Midbrain (tissue), 1 donor: ENCODE results near the gene DENND6B.
A peak's percentile ranks its signal among the peaks of the same experiment; 100 is the strongest.
"Not testable (repeated sequence)": the region's sequence is repeated elsewhere in the genome, so short reads cannot be mapped to it uniquely, and the experiment has no call there.

Experiments
- DNase-seq: peaks from one replicate; lab custom pipeline; 2025; lab: John Stamatoyannopoulos, UW

DENND6B gene

GRCh38 chr22:50289151-50289941 is 37.5 kb downstream of the DENND6B start:
- DNase-seq = no peak

- DNase-seq = no peak
These were observed 39.1 kb downstream of the DENND6B start for GRCh38 chr22:50287731-50288130.

DNA sequence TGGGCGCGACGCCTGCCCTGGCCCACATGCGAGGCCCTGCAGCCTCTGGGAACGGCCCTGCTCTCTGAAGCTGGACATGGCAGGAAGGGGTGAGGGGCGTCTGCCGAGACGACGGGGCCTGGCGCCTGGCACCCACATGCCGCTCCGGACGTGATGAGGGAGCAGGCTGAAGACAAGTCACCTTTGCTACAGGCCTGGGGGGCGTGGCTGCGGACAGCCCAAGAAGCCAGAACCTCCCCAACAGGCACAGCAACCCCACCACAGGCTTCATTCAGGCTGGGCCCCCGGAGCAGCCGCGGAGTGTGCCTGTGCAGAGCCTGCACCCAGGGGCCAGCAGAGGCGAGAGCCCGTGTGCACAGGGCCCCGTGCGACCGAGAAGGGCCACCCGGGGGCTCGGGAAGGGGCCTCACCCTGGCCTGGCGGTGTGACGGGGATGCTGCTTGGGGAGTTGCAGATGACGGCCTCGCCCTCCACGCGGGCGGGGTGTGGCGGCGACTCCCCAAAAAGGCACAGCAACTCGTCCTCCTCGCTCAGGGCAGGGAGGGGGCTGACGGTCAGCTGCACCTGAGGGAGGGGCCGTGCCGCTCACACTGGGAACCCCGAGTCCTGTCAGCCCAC is 40.0 kb downstream of the DENND6B start:
- no peak for DNase-seq

DNA sequence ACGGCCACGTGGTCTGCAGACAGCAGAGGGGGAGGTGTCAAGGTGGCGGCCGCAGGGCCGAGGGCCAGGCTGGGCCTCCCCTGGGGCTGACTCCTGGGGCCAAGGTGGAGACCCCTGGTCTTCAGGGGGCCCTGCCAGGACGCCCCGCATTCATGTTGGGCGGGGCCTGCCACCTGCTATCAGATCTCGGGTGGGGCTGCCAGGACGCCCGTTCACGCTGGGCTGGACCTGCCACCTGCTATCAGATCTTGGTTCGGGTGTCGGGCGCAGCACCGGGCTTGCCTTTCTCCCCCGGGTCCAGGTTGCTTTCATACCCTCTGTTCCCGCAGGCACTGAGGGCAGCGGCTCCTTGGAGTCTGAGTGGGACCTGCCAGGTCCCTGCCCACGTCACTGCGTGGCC is 40.5 kb downstream of the DENND6B start:
- no peak for DNase-seq

- DNase-seq = no peak
These were observed 41.1 kb downstream of the DENND6B start for GRCh38 chr22:50285568-50286229.

DNA sequence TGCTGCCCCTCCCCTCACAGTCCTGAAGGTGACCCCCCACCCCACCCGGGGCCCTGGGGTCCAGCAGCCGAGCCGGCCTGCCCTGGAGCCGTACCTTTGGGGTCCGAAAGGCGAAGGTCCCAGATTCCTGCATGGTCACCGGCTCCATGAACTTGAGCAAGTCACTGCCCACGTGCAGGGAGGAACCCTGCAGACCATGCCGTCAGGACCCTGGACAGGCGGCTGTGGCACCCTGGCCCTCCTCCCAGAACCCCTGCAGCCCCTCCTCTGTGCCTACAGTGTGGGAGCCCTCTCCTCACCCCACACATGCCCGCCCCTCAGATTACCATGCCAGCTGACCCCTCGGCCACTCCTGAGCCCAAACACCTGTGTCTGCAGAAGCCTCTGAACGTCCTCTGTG is 42.3 kb downstream of the DENND6B start:
- no peak for DNase-seq

- no peak for DNase-seq
These were observed 43.0 kb downstream of the DENND6B start for GRCh38 chr22:50283821-50284220.

- no peak for DNase-seq
These were observed 44.3 kb downstream of the DENND6B start for GRCh38 chr22:50282361-50283155.

DNA sequence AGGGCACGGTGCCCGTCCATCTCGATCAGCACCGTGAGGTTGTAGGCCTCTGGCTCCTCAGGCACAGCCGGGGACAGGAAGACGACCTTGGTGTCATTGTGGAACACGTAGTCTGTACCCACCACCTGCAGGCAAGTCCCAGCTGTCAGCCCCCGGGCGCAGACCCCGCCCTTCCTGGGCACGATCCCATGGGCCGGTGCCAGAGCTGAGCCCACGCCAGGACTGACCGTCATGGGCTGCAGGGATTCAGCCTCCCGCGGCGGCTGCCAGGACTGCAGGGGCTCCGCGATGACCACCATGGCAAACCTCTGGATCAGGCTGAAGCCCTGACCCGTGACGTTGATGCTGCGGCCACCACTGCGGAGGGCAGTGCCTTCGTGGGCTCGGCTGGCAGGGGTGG is 44.9 kb downstream of the DENND6B start:
- no peak for DNase-seq

DNA sequence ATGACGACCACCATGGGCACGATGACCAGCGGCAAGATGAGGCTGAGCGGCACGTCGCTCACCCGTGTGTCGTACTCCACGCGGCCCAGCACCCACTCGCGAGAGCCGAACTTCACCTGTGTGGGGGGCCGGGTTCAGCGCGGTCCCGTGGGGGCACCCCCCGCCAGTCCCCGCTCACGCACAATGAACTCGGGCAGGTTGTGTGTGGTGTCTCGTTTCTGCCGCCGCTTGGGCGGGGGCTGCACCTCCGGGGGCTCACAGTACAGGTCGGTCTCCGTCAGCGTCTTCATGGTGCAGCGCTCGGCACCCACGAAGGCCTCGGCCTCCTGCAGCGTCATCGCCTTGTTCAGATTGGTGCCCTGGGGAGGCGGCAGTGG is 45.4 kb downstream of the DENND6B start:
- DNase-seq = no peak

DNA sequence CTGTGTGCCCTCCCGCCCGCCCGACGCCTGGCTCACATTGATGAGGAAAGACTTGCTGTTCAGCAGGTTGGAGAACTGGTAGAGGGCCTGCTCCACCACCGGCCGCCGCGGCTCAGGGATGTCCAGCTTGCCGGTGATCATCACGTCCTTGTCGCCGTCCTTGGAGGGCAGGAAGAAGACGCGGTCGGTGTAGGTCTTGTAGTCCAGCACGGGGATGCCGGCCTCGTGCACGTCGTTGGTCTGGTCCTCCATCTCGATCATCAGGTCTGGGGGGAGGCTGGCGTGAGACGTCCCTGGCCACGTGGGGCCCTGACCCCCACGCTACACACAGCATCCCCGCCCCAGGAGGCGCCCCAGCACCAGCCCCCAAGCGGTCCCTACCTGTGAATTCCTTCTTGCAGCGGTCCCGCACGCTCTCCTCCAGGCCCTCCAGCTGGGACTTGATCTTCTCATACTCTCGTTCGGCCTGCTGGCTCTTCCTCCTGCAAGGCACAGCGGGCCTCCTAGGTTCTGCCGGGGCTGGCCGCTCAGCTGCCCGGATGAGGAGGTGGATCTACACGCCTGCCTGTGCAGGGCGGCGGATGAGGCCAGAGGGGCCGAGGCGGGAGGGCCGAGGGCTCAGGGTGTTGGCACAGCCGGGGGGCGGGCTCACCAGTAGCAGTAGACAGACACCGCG is 46.0 kb downstream of the DENND6B start:
- DNase-seq = no peak

DNA sequence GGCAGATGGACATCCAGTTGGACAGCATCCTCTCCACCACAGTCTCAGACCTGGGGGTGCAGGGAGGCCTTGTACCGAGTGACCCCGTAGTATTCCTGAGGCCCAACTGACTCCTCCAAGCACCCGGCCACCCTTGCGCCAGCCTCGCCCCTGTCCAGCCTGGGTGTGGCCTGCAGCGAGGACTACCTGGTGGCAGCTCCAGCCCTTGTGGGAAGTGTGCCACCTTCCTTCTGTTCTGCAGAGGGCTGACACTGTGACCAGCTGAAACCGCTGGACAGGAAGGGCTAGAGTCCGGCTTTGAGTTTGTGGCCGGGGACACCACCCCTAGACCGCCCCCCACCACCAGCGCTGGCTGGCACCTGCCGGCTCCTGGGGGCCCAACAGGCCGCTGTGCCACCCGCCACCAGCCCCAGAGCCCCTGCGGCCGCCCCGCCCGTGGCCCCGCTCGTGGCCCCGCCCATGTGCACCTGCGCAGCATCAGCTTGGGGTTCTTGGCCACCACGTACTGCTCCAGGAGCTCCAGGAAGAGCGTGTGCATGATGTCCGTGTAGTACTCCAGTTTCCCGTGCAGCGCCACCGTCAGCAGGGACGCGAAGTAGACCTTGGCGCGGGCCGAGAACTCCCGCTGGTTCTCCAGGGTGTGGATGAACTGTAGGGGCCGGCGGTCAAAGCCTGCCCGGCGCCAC is 46.6 kb downstream of the DENND6B start:
- DNase-seq = no peak

DNA sequence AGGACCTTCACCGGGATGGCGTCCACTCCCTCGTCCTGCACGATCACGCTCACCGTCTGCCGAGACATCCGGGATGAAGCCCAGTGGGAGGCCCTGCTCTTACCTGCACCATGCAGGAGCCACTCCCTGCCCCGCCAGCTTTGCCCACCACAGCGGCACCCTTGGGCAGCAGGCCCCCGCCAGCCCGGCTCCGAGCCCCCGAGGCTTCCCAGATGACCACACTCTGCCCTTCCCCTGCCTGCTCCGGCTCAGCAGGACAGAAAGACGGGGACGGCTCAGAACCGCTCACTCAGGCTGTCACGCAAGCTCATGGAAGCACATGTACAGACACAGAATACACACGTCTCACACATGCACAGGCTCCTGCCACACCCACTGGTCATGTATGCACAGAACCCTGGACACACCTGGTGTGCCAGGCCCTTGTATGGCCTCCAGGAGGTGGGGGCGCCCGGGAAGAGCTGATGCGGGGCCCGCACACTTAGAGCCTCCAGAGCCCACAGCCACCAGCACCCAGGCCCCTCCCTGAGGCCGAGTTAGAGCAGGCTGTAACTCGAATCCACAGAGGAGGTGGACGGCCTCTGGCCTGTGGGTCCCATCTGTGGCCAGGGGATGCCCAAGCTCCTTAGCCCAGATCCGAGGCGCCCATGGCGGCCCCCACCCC is 47.7 kb downstream of the DENND6B start:
- DNase-seq = no peak

DNA sequence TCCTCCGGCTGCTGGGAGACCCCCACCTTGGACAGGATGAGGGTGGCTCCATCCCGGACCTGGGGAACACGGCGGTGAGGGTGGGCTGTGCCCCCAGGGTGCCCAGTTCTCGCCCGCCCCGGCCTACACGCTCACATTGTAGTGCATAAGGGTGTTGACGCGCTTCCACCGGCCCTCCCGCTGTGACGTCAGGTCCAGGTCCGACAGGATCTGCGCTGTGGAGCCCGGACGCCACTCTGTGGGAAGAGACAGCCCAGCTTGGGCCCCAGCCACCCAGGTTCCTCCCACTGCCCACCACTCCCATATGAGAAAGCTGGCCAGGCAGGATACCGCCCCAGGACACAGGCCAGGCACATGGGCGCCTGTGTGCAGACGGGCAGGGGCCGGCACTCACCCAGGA is 48.4 kb downstream of the DENND6B start:
- no peak for DNase-seq

- no peak for DNase-seq
These were observed 49.1 kb downstream of the DENND6B start for GRCh38 chr22:50277761-50278160.

DNA sequence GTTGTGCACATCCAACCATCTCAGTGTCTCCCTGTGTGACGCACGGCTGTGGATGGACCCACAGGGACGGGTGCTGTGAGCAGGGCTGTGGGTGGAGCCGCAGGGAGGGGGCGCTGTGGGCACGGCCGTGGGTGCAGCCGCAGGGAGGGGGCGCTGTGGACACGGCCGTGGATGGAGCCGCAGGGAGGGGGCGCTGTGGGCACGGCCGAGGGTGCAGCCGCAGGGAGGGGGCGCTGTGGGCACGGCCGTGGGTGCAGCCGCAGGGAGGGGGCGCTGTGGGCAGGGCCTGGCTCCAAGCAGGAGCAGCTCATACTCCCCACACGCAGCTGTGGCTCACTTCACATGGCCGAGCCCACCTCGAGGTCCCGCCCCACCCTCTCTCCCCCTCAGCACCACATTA is 50.7 kb downstream of the DENND6B start:
- DNase-seq = peak; percentile 87

DNA sequence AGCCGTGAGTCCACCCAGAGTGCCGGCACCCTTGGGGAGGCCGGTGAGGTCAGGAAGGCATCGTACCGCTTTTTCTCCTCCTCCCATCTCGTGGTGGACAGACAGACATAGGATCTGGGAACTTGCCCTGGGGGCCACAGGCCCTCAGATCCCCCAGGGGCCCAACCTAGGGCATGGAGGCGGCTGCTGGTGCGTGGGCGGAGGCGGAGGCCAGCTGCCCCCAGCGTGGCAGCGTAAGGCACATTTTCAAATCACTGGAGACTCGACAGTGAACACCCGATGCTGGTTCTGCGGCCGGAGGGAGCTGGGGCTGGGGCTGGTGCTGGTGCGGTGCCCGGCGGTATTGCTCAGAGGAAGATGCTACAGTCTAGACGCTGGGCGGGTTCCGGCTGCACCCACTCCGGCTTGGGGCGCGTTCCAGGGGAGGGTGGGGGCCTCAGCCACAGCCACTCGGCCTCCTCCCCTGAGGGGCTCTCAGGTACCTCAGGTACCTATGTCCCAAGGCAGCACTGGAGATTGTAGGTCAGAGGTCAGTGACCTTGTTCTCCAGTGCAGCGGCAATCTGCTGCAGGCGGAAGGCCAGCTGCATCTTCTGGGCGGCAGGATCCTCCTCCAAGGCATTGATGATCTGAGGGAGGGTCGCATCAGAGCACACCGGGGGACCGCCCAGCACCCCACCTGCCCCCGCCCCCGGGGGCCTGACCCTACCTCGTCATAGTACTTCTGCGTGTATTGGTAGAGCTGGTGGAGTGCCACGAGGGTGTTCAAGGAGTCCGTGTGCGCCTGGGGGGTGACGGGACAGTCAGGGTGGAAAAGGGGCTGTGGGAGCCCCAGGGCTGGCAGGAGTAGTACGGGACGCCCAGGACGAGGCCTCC is 51.4 kb downstream of the DENND6B start:
- no peak for DNase-seq

DNA sequence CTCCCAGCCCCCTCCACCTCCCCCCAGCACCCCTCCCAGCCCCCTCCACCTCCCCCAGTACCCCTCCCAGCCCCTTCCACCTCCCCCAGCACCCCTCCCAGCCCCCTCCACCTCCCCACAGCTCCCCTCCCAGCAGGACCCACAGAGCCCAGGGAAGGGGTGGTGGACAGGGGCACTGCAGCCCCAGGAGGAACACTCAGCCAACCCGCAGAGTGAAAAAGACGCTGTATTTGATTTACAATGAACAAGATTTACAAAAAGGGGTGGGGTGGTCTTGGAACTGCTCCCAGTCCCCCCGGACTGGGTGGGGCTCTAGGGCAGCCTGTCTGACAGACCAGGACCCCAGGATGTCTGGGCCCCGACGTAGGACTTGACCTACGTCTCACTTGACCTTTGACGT is 52.0 kb downstream of the DENND6B start:
- no peak for DNase-seq

DNA sequence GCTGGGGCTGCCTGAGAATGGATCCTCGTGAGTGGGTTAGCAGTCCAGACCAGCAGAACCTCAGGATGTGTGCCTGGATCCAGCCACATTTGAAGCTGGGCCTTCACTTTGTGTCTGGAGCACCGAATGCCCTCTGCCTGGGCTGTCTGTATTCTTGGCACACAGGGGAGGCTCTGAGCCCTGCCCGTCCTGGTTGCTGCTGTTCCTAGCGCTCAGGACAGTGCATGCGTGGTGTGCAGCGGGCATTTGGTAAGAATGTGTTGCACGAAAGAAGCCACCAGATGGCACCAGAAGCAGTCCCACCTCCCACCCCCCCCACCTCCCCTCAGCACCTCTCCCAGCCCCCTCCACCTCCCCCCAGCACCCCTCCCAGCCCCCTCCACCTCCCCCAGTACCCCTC is 52.5 kb downstream of the DENND6B start:
- DNase-seq = peak; percentile 38

GRCh38 chr22:50273781-50274180 is 53.0 kb downstream of the DENND6B start:
- not testable (repeated sequence) for DNase-seq
